A549 (cell line): ENCODE results near the gene APOBR.

Source experiments
- BCL3 ChIP-seq: fragments of >200 bp; sonication (Bioruptor Twin); formaldehyde crosslinking; IDR thresholded peaks from 3 replicates; pipeline ENCODE4 v1.6.1; 2016
- CHD2 ChIP-seq: fragments of 150-350 bp; IDR thresholded peaks from 2 replicates; pipeline ENCODE4 v1.6.1; 2014; ENCODE audit warnings: low read length; ENCODE audit not compliant: partially characterized antibody
- CTCF ChIP-seq: fragments of >200 bp; sonication (Bioruptor Twin); formaldehyde crosslinking; IDR thresholded peaks from 3 replicates; pipeline ENCODE4 v1.5.1; 2016
- EHMT2 ChIP-seq: fragments of 200-600 bp; sonication (generic); IDR thresholded peaks from 2 replicates; pipeline ENCODE4 v1.6.1; 2016; ENCODE audit warnings: antibody characterized with exemption, low read depth, mild to moderate bottlenecking, moderate library complexity
- JUN ChIP-seq, 2 experiments: fragments of >200 bp; sonication (Bioruptor Twin); formaldehyde crosslinking; IDR thresholded peaks; 2 replicates in 1 of 2; 3 replicates in 1 of 2; pipeline ENCODE4 v1.6.1; 2016 to 2017
- MAFK ChIP-seq: fragments of 450-650 bp; IDR thresholded peaks from 2 replicates; pipeline ENCODE4 v1.6.1; 2014; ENCODE audit not compliant: partially characterized antibody
- PBX3 ChIP-seq: IDR thresholded peaks from 2 replicates; pipeline ENCODE4 v1.6.1; 2012
- POLR2A ChIP-seq: IDR thresholded peaks from 2 replicates; pipeline ENCODE4 v1.6.1; 2012; ENCODE audit warnings: mild to moderate bottlenecking, low read length
- RAD21 ChIP-seq, 2 experiments: fragments of >200 bp in 1 of 2; sonication (Bioruptor Twin) in 1 of 2; formaldehyde crosslinking in 1 of 2; IDR thresholded peaks in 1 of 2; conservative IDR thresholded peaks in 1 of 2; 2 replicates in 1 of 2; 3 replicates in 1 of 2; pipeline ENCODE4 v1.6.1; 2012 to 2018; ENCODE audit warnings: inconsistent platforms in 1 of 2
- RCOR1 ChIP-seq: fragments of 150-350 bp; IDR thresholded peaks from 2 replicates; pipeline ENCODE4 v1.6.1; 2014; ENCODE audit warnings: antibody characterized with exemption, low read length, low read depth
- REST ChIP-seq: fragments of 200-600 bp; sonication (generic); IDR thresholded peaks from 2 replicates; pipeline ENCODE4 v1.6.1; 2016; ENCODE audit warnings: antibody characterized with exemption, mild to moderate bottlenecking, moderate library complexity
- RFX5 ChIP-seq: fragments of 450-650 bp; IDR thresholded peaks from 2 replicates; pipeline ENCODE4 v1.7.1; 2014; ENCODE audit warnings: antibody characterized with exemption, mild to moderate bottlenecking, moderate library complexity

GRCh38 chr16:28529124-28529523 is 34.7 kb downstream of the APOBR start:
- no peak for TF ChIP-seq CTCF
- TF ChIP-seq JUN (IDR thresholded peaks at IDR 0.05), result no peak
- no peak for TF ChIP-seq BCL3
- no peak for TF ChIP-seq POLR2A
- TF ChIP-seq RFX5, result no peak
- TF ChIP-seq RAD21 (conservative IDR thresholded peaks at IDR 0.05 in 1 of 2, IDR thresholded peaks at IDR 0.05 in 1 of 2), result no peak
- TF ChIP-seq MAFK, result no peak
- TF ChIP-seq REST, result no peak
- TF ChIP-seq RCOR1, result no peak
- TF ChIP-seq CHD2, result no peak
- TF ChIP-seq EHMT2, result no peak
- no peak for TF ChIP-seq PBX3
